HEK293 (cell line): ENCODE data around the gene ELOVL7.
A peak's percentile ranks its signal among the peaks of the same experiment; 100 is the strongest.

Source experiments
- CTCF ChIA-PET: fragments of 350-600 bp; formaldehyde crosslinking; extraction: SDS; loops from one replicate; lab custom pipeline; 2021; ENCODE audit warnings: antibody characterized with exemption; lab: Yijun Ruan, JAX
- POLR2A ChIA-PET: fragments of 300-600 bp; formaldehyde crosslinking; extraction: SDS; loops from one replicate; lab custom pipeline; 2020; ENCODE audit warnings: antibody characterized with exemption, inconsistent platforms; lab: Yijun Ruan, JAX
- H3K27ac ChIP-seq: fragments of 200-500 bp; sonication (Bioruptor generic); 2 replicates; pipeline ENCODE4 v1.5.1; 2014; ENCODE audit warnings: low read depth, low read length, control low read depth, inconsistent platforms; ENCODE audit errors: extremely low read depth
- H3K36me3 ChIP-seq, 2 experiments: fragments of 200-500 bp in 1 of 2; sonication (Bioruptor generic) in 1 of 2; 1 replicate in 1 of 2; 2 replicates in 1 of 2; pipeline ENCODE4 v1.5.1; 2014 to 2017; ENCODE audit warnings: inconsistent platforms in 2 of 2, low read length in 2 of 2; ENCODE audit not compliant: control insufficient read depth in 2 of 2, insufficient read depth in 1 of 2
- H3K4me1 ChIP-seq: fragments of 200-500 bp; sonication (Bioruptor generic); 2 replicates; pipeline ENCODE4 v1.5.1; 2014; ENCODE audit warnings: mild to moderate bottlenecking, low read length, inconsistent platforms; ENCODE audit not compliant: control insufficient read depth, insufficient read depth
- H3K4me3 ChIP-seq: 2 replicates; pipeline ENCODE4 v1.5.1; 2011; ENCODE audit warnings: low read depth, mild to moderate bottlenecking, control low read depth, low read length, moderate library complexity
- H3K9me3 ChIP-seq: fragments of 200-500 bp; sonication (Bioruptor generic); 2 replicates; pipeline ENCODE4 v1.5.1; 2014; ENCODE audit warnings: low read depth, low read length, inconsistent platforms; ENCODE audit not compliant: control insufficient read depth, insufficient read depth
- OVOL3 ChIP-seq: fragments of 450-650 bp; formaldehyde crosslinking; IDR thresholded peaks from 2 replicates; pipeline ENCODE4 v1.5.1; 2016; ENCODE audit warnings: missing biosample characterization, missing genetic modification characterization
- TRIM28 ChIP-seq: IDR thresholded peaks from 2 replicates; pipeline ENCODE4 v1.6.1; 2011; ENCODE audit warnings: low read length, control low read depth, borderline replicate concordance
- ZBTB10 ChIP-seq: fragments of 450-650 bp; formaldehyde crosslinking; IDR thresholded peaks from 2 replicates; pipeline ENCODE4 v1.5.1; 2016; ENCODE audit warnings: missing biosample characterization, missing genetic modification characterization
- ZFP3 ChIP-seq: fragments of 450-650 bp; formaldehyde crosslinking; IDR thresholded peaks from 2 replicates; pipeline ENCODE4 v1.5.1; 2016; ENCODE audit warnings: low read depth, missing biosample characterization, missing genetic modification characterization
- ZFP41 ChIP-seq: fragments of 450-650 bp; formaldehyde crosslinking; IDR thresholded peaks from 2 replicates; pipeline ENCODE4 v1.5.1; 2016; ENCODE audit warnings: missing biosample characterization, missing genetic modification characterization, borderline replicate concordance
- ZNF121 ChIP-seq: fragments of 450-650 bp; formaldehyde crosslinking; IDR thresholded peaks from 2 replicates; pipeline ENCODE4 v1.5.1; 2016; ENCODE audit warnings: missing biosample characterization, missing genetic modification characterization
- ZNF140 ChIP-seq: fragments of 450-650 bp; formaldehyde crosslinking; IDR thresholded peaks from 2 replicates; pipeline ENCODE4 v1.5.1; 2016; ENCODE audit warnings: missing biosample characterization, missing genetic modification characterization
- ZNF223 ChIP-seq: fragments of 450-650 bp; formaldehyde crosslinking; IDR thresholded peaks from 2 replicates; pipeline ENCODE4 v1.5.1; 2016; ENCODE audit warnings: missing biosample characterization, missing genetic modification characterization
- ZNF266 ChIP-seq: fragments of 450-650 bp; formaldehyde crosslinking; IDR thresholded peaks from 2 replicates; pipeline ENCODE4 v1.5.1; 2016; ENCODE audit warnings: missing biosample characterization, missing genetic modification characterization, low read depth
- ZNF311 ChIP-seq: fragments of 450-650 bp; formaldehyde crosslinking; IDR thresholded peaks from 2 replicates; pipeline ENCODE4 v1.5.1; 2017; ENCODE audit warnings: missing biosample characterization, missing genetic modification characterization, borderline replicate concordance
- ZNF366 ChIP-seq: fragments of 450-650 bp; formaldehyde crosslinking; conservative IDR thresholded peaks from 2 replicates; pipeline ENCODE4 v1.5.1; 2016; ENCODE audit warnings: missing biosample characterization, missing genetic modification characterization
- ZNF416 ChIP-seq: fragments of 450-650 bp; formaldehyde crosslinking; IDR thresholded peaks from 2 replicates; pipeline ENCODE4 v1.5.1; 2016; ENCODE audit warnings: missing biosample characterization, missing genetic modification characterization
- ZNF449 ChIP-seq: fragments of 450-650 bp; formaldehyde crosslinking; IDR thresholded peaks from 2 replicates; pipeline ENCODE4 v1.5.1; 2017; ENCODE audit warnings: missing biosample characterization, mild to moderate bottlenecking, missing genetic modification characterization, moderate library complexity
- ZNF513 ChIP-seq: fragments of 450-650 bp; IDR thresholded peaks from 2 replicates; pipeline ENCODE4 v1.5.1; 2018; ENCODE audit warnings: missing biosample characterization, missing genetic modification characterization
- ZNF596 ChIP-seq: fragments of 450-650 bp; IDR thresholded peaks from 2 replicates; pipeline ENCODE4 v1.5.0; 2018; ENCODE audit warnings: missing biosample characterization, mild to moderate bottlenecking, missing genetic modification characterization, moderate library complexity
- ZNF623 ChIP-seq: fragments of 450-650 bp; formaldehyde crosslinking; IDR thresholded peaks from 2 replicates; pipeline ENCODE4 v1.5.1; 2016; ENCODE audit warnings: missing biosample characterization, missing genetic modification characterization
- ZNF768 ChIP-seq: fragments of 450-650 bp; formaldehyde crosslinking; IDR thresholded peaks from 2 replicates; pipeline ENCODE4 v1.5.1; 2018; ENCODE audit warnings: missing biosample characterization, mild to moderate bottlenecking, missing genetic modification characterization
- ZSCAN4 ChIP-seq: fragments of 450-650 bp; formaldehyde crosslinking; IDR thresholded peaks from 2 replicates; pipeline ENCODE4 v1.5.1; 2017; ENCODE audit warnings: missing biosample characterization, missing genetic modification characterization
- TF ChIP-seq, protein P1 (sequence below): fragments of 450-650 bp; formaldehyde crosslinking; IDR thresholded peaks from 2 replicates; pipeline ENCODE4 v1.5.1; 2016; ENCODE audit warnings: missing biosample characterization, missing genetic modification characterization
- TF ChIP-seq, protein P2 (sequence below): fragments of 450-650 bp; formaldehyde crosslinking; IDR thresholded peaks from 2 replicates; pipeline ENCODE4 v1.5.1; 2016; ENCODE audit warnings: missing biosample characterization, missing genetic modification characterization

ELOVL7 gene

DNA sequence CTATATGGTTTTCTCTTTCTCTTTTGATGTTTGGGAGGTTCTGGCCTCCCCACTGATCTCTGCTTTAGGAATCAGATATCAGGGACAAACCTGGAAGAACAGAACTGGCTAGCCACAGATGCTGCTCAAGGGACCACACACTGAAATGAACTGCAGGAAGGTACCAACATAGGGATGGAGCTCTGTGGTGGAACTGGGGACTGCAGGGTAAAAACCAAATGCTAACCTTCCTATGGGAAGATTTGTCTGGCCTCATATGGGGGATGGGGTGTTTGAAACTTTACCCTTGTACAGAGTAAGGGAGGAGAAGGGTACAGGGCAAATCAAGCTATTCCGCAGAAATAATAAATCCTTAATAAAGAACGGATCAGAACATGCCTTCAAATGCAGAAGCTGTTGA lies 49.4 kb downstream of the ELOVL7 start:
- H3K27ac ChIP-seq: no peak overlapping the region
- no peaks in the 10 kb centered on the region for H3K9me3 ChIP-seq
- no peaks in the 10 kb centered on the region for H3K4me1 ChIP-seq
- POLR2A ChIA-PET: no interaction called here
- TF ChIP-seq ZNF416 (tag by site-specific recombination) (no peak), ZNF596 (no peak), ZNF223 (tag by site-specific recombination) (no peak), ZNF513 (tag by site-specific recombination) (no peak), ZNF311 (tag by site-specific recombination) (no peak)
- CTCF ChIA-PET: no interaction called here
- H3K4me3 ChIP-seq: no peak overlapping the region
- no peaks in the 10 kb centered on the region for H3K36me3 ChIP-seq

- Histone ChIP-seq H3K4me3 (no peak overlapping the region), H3K9me3 (no peaks in the 10 kb centered on the region), H3K27ac (no peak overlapping the region), H3K4me1 (no peaks in the 10 kb centered on the region), H3K36me3 (no peaks in the 10 kb centered on the region)
- ChIA-PET POLR2A (no interaction called here), CTCF (no interaction called here)
- TF ChIP-seq, protein P1, sequence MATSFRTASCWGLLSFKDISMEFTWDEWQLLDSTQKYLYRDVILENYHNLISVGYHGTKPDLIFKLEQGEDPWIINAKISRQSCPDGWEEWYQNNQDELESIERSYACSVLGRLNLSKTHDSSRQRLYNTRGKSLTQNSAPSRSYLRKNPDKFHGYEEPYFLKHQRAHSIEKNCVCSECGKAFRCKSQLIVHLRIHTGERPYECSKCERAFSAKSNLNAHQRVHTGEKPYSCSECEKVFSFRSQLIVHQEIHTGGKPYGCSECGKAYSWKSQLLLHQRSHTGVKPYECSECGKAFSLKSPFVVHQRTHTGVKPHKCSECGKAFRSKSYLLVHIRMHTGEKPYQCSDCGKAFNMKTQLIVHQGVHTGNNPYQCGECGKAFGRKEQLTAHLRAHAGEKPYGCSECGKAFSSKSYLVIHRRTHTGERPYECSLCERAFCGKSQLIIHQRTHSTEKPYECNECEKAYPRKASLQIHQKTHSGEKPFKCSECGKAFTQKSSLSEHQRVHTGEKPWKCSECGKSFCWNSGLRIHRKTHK: no peak
- TF ChIP-seq ZSCAN4 (tag by site-specific recombination) (no peak), ZNF121 (tag by site-specific recombination) (0 out of 2 replicates have a peak, but pooled peaks have one; percentile 15), ZNF449 (tag by site-specific recombination) (no peak), ZFP3 (tag by site-specific recombination) (no peak), OVOL3 (tag by site-specific recombination) (no peak), ZNF513 (tag by site-specific recombination) (no peak)
Observed at GRCh38 chr5:60792438-60792837, 51.6 kb downstream of the ELOVL7 start.

DNA sequence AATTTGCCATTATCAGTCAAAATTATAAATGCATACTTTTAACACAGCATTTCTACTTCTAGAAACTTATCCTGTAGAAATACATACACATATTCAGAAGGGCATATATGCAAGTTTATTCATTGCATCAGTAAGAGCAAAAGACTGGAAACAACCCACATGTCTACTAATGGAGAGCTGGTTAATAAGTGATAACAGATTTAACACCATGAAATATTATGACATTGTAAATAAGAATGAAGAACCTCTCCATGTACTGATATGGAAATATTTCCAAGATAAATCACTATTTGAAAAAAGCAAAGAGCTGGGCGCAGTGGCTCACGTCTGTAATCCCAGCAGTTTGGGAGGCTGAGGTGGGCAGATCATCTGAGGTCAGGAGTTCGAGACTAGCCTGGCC lies 54.5 kb downstream of the ELOVL7 start:
- CTCF ChIA-PET: no interaction called here
- H3K36me3 ChIP-seq: peaks cover 0 to 4% of the 10 kb centered on the region in 2 experiments; a peak in 2 of 3 replicates
- POLR2A ChIA-PET: no interaction called here
- H3K27ac ChIP-seq: no peak overlapping the region
- no peak overlapping the region for H3K4me3 ChIP-seq
- no peaks in the 10 kb centered on the region for H3K4me1 ChIP-seq
- no peaks in the 10 kb centered on the region for H3K9me3 ChIP-seq
- TF ChIP-seq ZNF266 (tag by site-specific recombination) (no peak), ZNF140 (no peak), ZNF623 (no peak), TRIM28 (no peak), ZFP41 (no peak), ZNF366 (tag by site-specific recombination) (no peak), ZNF768 (tag by site-specific recombination) (no peak), ZBTB10 (tag by site-specific recombination) (no peak)
- TF ChIP-seq, protein P2, sequence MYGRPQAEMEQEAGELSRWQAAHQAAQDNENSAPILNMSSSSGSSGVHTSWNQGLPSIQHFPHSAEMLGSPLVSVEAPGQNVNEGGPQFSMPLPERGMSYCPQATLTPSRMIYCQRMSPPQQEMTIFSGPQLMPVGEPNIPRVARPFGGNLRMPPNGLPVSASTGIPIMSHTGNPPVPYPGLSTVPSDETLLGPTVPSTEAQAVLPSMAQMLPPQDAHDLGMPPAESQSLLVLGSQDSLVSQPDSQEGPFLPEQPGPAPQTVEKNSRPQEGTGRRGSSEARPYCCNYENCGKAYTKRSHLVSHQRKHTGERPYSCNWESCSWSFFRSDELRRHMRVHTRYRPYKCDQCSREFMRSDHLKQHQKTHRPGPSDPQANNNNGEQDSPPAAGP (tag by site-specific recombination): no peak
